Activated naive CD8-positive, alpha-beta T cell treated with anti-CD3 and anti-CD28 coated beads, Interleukin-2, amount 50 U/mL, for 16 hours (primary cell): Measurements from ENCODE around the gene SLC16A14.

Experiments
- DNase-seq: peaks from one replicate; pipeline ENCODE4 v3.0.0-alpha.2; 2020; ENCODE audit warnings: low read depth, low spot score

The SLC16A14 gene

DNA sequence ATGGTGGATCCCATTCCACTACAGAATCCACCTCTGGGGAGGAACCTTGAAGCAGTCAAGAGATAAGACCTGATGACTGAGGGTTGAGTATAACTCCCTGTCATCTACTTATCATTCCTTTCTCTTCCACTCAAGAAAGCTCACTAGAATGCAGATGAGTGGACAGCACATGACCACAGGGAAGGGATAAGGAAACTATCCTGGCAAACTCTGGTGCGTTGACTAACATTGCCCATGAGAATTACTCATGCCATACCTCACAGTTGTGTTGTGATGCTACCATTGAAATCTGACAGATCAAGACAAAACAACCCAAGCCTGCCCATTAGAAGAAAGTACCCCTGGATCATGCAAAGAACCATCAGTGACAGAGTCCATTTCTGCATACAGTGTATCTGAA lies 26.5 kb downstream of the SLC16A14 start:
- no peak for DNase-seq

DNA sequence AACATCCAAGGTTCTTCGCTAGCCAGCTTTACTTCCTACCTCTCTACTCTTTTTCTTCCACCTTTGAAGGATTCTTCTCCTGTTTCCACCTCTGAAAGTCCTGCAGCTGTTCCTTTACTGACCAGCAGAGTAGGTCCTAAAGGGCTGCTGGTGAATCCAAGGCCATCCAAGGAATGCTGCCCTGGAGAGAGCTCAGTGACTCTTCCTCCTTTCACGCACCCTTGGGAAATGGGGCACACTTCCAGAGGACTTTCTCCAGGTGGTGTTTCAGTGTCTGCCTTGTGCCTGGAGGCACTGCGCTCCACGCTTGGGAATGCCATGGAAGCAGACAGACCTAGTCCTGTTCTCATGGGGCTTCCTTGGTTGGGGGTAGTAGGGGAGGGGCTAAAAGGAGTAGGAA lies 45.4 kb downstream of the SLC16A14 start:
- DNase-seq = no peak

- DNase-seq = no peak
Observed at GRCh38 chr2:230019742-230020141, 49.0 kb downstream of the SLC16A14 start.

DNA sequence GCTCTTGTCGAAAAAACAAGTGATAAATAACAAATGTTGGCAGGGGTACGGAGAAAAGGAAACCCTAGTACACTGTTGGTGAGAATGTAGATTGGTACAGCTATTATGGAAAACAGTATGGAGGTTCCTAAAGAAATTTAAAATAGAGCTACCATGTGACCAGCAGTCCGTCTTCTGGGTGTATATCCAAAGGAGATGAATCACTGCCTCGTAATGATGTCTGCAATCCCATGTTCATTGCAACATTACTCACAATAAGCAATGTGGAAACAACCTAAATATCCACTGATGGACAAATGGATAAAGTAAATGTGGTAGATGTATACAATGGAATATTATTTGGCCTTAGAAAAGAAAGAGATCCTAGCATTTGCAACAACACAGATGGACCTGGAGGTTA lies 50.6 kb downstream of the SLC16A14 start:
- no peak for DNase-seq

DNA sequence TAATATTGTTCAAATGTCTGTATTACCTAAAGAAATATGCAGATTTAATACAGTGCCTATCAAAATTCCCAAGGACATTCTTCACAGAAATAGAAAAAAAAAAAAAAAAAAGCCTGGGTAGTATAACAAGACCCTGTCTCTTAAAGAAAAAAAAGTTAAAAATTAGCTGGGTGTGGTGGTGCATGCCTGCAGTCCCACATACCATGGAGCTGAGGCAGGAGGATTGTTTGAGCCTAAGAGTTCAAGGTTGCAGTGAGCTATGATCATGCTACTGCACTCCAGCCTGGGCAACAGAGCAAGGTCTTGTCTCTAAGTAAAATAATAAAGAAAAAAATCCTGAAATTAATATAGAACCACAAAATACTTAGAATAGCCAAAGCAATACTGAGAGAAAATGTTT lies 51.9 kb downstream of the SLC16A14 start:
- DNase-seq = no peak

GRCh38 chr2:230012267-230012884 lies 56.3 kb downstream of the SLC16A14 start:
- no peak for DNase-seq

DNA sequence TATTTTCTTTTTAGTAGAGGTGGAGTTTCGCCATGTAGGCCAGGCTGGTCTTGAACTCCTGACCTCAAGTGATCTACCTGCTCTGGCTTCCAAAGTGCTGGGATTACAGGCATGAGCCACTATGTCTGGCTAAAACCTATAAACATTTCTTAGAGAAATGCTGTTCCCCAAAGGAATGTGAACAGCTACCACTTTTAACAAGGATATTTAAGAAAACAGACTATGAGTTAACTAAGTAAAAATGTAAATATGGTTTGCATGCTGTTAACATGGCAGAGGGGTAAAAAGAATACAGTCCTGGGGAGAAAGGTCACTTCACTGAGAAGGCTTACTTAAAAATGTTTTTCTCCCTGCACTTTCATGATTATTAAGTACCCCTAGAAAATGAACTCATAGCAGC lies 57.1 kb downstream of the SLC16A14 start:
- DNase-seq = no peak

DNA sequence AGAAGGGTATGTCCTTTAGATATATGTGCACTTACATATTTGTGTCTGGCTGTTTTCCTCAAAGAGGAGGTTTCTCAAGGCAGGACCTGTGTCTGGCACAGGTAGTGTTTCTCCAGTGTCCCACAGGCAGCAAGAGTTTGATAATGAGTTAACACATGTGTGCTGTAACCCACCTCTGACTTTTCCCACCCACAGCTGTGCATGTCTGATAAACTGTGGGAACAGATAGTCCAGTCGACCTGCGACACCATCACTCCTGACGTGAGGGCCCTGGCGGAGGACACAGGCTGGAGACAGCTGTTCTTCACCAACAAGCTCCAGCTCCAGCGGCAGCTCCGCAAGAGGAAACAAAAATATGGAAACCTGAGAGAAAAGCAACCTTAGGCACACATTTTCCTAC lies 58.2 kb downstream of the SLC16A14 start:
- DNase-seq = no peak

DNA sequence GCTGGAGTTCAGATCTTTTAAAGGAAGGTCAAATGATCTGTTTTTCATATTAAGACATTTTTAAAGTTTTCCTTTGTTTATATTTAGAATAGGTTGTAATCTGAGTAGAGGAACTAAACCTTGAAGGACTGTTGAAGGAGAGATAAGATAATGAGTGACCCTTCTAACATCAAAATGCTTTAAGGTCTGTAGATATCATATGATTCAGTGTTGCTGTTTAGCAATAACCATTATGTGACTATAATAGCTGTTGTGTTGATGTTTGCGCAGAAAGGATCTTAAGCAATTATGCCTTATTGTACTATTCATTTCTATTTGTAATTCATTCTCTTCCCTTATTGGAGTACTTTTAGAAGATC lies 60.0 kb downstream of the SLC16A14 start:
- DNase-seq = no peak

DNA sequence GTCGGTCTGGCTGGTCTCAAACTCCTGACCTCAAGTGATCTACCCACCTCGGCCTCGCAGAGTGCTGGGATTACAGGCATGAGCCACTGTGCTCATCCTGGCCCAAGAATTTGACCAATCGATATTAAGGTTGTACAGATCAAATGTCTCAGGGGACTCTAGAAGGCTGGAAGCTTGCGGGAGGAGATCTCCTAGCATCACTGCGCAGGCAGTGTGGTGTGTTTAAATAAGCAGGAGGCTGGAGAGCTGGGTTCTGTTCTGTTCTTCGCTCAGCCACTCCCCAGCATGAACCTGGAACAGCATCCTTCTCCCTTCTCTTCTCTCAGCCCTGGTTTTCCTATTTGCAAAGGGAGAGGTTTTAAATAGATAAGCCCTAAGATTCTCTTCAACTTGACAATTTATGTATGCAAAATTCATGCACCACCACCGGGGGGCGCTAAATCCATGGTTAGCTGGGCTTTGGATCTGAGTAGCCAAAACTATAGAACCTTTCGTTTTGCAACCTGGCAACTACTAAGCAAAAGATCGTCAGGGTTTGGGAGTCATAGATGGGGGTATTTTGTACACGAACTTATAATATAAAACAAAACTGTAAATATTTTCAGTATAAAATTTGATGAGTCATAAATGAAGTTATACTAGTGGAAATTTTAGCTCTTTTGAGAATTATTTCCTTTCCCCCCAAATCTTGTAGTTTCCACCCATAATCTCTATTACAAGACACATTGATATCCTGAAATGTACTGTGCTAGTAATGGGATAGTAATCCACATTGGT lies 60.6 kb downstream of the SLC16A14 start:
- DNase-seq = peak; percentile 69

- DNase-seq = no peak
Observed at GRCh38 chr2:230000118-230000841, 68.4 kb downstream of the SLC16A14 start.

- DNase-seq = no peak
Observed at GRCh38 chr2:229997565-229997964, 71.2 kb downstream of the SLC16A14 start.

DNA sequence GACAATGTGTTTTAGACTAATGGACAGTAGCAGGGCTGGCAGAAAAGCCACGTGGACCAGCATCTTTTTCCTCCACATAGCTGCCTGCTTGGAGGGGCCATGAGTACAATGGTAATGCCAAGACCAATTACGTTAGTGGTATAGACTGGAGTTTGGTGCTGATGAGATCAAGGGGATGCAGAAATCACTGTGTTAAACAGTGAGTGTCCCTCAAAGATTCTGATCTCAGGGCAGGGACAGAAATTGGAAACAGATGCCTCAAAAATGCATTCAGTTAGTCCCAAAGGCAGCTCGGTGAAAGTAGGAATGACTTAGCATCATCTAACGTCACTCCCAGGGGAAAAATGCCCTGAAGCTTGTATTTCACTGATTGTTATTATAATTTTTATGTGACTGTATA lies 72.4 kb downstream of the SLC16A14 start:
- no peak for DNase-seq

- no peak for DNase-seq
Observed at GRCh38 chr2:229993236-229993635, 75.5 kb downstream of the SLC16A14 start.
